GM23338 (cell line): ENCODE measurements around the gene CHRNB4.

Experiments used
- CREB1 ChIP-seq: fragments of 250-450 bp; sonication (Bioruptor Pico); IDR thresholded peaks from 2 replicates; pipeline ENCODE4 v1.5.0; 2020; ENCODE audit warnings: low read depth, mild to moderate bottlenecking, moderate library complexity
- EZH2 ChIP-seq: fragments of 200-600 bp; sonication (generic); IDR thresholded peaks from one replicate; pipeline ENCODE4 v1.8.0; 2017; ENCODE audit warnings: antibody characterized with exemption, mild to moderate bottlenecking, low read depth; ENCODE audit not compliant: unreplicated experiment
- EZH2phosphoT487 ChIP-seq: fragments of 200-600 bp; sonication (generic); IDR thresholded peaks from one replicate; pipeline ENCODE4 v1.8.1; 2018; ENCODE audit warnings: antibody characterized with exemption; ENCODE audit not compliant: unreplicated experiment
- POLR2AphosphoS5 ChIP-seq: IDR thresholded peaks from 2 replicates; pipeline ENCODE4 v1.6.1; 2016; ENCODE audit warnings: antibody characterized with exemption, low read depth
- ZNF331 ChIP-seq: fragments of 250-450 bp; sonication (Bioruptor Pico); IDR thresholded peaks from 2 replicates; pipeline ENCODE4 v1.5.0; 2020; ENCODE audit warnings: low read depth, mild to moderate bottlenecking, moderate library complexity
- TF ChIP-seq, protein P1 (sequence below), 2 experiments: fragments of 200-600 bp in 1 of 2; sonication (generic) in 1 of 2; conservative IDR thresholded peaks; 2 replicates each; pipeline versions ENCODE4 v1.5.1 to v1.6.1; 2016 to 2017; ENCODE audit warnings: antibody characterized with exemption in 2 of 2, low read depth in 2 of 2, mild to moderate bottlenecking in 2 of 2, moderate library complexity in 1 of 2
- TF ChIP-seq, protein P2 (sequence below): IDR thresholded peaks from one replicate; pipeline ENCODE4 v1.6.1; 2018; ENCODE audit warnings: antibody characterized with exemption; ENCODE audit not compliant: unreplicated experiment
- TF ChIP-seq, protein P3 (sequence below): fragments of 250-450 bp; sonication (Bioruptor Pico); IDR thresholded peaks from 2 replicates; pipeline ENCODE4 v1.5.0; 2020; ENCODE audit warnings: mild to moderate bottlenecking, moderate library complexity
- TF ChIP-seq, protein P4 (sequence below): IDR thresholded peaks from 2 replicates; pipeline ENCODE4 v1.6.1; 2016; ENCODE audit warnings: antibody characterized with exemption

DNA sequence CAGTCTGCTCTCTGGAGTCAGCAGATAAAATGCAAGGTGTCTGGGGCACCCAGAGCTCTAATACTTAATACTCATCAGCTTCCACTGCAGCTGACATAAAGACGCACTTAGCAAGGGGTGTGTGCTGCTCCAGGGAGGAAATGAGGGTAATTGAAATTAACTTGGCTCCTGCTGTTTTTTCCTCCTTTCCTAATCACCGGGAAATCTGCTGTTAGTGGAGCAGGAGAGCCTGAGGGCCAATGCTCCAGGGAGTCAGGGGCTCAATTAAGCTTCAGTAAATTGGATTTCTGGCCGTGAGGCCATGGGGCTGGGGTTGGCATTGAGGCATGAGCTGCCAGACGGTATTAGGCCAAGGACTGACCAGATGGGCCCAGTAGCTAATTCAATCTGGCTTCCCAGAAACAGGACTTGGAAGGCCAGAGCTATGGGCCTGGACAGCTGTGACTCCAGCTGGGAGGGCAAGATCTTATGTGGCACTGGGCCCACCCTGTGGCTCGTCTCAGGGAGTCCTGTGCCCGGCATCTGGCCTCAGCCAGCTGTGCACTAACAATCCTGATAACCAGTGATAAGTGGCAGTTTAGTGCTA, 30.7 kb upstream of the CHRNB4 start:
- TF ChIP-seq, protein P1, sequence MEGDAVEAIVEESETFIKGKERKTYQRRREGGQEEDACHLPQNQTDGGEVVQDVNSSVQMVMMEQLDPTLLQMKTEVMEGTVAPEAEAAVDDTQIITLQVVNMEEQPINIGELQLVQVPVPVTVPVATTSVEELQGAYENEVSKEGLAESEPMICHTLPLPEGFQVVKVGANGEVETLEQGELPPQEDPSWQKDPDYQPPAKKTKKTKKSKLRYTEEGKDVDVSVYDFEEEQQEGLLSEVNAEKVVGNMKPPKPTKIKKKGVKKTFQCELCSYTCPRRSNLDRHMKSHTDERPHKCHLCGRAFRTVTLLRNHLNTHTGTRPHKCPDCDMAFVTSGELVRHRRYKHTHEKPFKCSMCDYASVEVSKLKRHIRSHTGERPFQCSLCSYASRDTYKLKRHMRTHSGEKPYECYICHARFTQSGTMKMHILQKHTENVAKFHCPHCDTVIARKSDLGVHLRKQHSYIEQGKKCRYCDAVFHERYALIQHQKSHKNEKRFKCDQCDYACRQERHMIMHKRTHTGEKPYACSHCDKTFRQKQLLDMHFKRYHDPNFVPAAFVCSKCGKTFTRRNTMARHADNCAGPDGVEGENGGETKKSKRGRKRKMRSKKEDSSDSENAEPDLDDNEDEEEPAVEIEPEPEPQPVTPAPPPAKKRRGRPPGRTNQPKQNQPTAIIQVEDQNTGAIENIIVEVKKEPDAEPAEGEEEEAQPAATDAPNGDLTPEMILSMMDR (conservative IDR thresholded peaks at IDR 0.05; ENCODE audit: low read depth in 2 of 2) = no peak
- TF ChIP-seq, protein P2, sequence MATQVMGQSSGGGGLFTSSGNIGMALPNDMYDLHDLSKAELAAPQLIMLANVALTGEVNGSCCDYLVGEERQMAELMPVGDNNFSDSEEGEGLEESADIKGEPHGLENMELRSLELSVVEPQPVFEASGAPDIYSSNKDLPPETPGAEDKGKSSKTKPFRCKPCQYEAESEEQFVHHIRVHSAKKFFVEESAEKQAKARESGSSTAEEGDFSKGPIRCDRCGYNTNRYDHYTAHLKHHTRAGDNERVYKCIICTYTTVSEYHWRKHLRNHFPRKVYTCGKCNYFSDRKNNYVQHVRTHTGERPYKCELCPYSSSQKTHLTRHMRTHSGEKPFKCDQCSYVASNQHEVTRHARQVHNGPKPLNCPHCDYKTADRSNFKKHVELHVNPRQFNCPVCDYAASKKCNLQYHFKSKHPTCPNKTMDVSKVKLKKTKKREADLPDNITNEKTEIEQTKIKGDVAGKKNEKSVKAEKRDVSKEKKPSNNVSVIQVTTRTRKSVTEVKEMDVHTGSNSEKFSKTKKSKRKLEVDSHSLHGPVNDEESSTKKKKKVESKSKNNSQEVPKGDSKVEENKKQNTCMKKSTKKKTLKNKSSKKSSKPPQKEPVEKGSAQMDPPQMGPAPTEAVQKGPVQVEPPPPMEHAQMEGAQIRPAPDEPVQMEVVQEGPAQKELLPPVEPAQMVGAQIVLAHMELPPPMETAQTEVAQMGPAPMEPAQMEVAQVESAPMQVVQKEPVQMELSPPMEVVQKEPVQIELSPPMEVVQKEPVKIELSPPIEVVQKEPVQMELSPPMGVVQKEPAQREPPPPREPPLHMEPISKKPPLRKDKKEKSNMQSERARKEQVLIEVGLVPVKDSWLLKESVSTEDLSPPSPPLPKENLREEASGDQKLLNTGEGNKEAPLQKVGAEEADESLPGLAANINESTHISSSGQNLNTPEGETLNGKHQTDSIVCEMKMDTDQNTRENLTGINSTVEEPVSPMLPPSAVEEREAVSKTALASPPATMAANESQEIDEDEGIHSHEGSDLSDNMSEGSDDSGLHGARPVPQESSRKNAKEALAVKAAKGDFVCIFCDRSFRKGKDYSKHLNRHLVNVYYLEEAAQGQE = no peak
- TF ChIP-seq EZH2 (no peak), CREB1 (CRISPR knock-in tag) (no peak), POLR2AphosphoS5 (no peak), EZH2phosphoT487 (no peak), ZNF331 (CRISPR knock-in tag) (no peak)
- TF ChIP-seq, protein P3, sequence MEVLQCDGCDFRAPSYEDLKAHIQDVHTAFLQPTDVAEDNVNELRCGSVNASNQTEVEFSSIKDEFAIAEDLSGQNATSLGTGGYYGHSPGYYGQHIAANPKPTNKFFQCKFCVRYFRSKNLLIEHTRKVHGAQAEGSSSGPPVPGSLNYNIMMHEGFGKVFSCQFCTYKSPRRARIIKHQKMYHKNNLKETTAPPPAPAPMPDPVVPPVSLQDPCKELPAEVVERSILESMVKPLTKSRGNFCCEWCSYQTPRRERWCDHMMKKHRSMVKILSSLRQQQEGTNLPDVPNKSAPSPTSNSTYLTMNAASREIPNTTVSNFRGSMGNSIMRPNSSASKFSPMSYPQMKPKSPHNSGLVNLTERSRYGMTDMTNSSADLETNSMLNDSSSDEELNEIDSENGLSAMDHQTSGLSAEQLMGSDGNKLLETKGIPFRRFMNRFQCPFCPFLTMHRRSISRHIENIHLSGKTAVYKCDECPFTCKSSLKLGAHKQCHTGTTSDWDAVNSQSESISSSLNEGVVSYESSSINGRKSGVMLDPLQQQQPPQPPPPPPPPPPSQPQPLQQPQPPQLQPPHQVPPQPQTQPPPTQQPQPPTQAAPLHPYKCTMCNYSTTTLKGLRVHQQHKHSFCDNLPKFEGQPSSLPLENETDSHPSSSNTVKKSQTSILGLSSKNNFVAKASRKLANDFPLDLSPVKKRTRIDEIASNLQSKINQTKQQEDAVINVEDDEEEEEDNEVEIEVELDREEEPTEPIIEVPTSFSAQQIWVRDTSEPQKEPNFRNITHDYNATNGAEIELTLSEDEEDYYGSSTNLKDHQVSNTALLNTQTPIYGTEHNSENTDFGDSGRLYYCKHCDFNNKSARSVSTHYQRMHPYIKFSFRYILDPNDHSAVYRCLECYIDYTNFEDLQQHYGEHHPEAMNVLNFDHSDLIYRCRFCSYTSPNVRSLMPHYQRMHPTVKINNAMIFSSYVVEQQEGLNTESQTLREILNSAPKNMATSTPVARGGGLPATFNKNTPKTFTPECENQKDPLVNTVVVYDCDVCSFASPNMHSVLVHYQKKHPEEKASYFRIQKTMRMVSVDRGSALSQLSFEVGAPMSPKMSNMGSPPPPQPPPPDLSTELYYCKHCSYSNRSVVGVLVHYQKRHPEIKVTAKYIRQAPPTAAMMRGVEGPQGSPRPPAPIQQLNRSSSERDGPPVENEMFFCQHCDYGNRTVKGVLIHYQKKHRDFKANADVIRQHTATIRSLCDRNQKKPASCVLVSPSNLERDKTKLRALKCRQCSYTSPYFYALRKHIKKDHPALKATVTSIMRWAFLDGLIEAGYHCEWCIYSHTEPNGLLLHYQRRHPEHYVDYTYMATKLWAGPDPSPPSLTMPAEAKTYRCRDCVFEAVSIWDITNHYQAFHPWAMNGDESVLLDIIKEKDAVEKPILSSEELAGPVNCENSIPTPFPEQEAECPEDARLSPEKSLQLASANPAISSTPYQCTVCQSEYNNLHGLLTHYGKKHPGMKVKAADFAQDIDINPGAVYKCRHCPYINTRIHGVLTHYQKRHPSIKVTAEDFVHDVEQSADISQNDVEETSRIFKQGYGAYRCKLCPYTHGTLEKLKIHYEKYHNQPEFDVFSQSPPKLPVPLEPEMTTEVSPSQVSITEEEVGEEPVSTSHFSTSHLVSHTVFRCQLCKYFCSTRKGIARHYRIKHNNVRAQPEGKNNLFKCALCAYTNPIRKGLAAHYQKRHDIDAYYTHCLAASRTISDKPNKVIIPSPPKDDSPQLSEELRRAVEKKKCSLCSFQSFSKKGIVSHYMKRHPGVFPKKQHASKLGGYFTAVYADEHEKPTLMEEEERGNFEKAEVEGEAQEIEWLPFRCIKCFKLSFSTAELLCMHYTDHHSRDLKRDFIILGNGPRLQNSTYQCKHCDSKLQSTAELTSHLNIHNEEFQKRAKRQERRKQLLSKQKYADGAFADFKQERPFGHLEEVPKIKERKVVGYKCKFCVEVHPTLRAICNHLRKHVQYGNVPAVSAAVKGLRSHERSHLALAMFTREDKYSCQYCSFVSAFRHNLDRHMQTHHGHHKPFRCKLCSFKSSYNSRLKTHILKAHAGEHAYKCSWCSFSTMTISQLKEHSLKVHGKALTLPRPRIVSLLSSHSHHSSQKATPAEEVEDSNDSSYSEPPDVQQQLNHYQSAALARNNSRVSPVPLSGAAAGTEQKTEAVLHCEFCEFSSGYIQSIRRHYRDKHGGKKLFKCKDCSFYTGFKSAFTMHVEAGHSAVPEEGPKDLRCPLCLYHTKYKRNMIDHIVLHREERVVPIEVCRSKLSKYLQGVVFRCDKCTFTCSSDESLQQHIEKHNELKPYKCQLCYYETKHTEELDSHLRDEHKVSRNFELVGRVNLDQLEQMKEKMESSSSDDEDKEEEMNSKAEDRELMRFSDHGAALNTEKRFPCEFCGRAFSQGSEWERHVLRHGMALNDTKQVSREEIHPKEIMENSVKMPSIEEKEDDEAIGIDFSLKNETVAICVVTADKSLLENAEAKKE (CRISPR knock-in tag) = no peak
- TF ChIP-seq, protein P4, sequence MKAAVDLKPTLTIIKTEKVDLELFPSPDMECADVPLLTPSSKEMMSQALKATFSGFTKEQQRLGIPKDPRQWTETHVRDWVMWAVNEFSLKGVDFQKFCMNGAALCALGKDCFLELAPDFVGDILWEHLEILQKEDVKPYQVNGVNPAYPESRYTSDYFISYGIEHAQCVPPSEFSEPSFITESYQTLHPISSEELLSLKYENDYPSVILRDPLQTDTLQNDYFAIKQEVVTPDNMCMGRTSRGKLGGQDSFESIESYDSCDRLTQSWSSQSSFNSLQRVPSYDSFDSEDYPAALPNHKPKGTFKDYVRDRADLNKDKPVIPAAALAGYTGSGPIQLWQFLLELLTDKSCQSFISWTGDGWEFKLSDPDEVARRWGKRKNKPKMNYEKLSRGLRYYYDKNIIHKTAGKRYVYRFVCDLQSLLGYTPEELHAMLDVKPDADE = no peak
